Measurements from ENCODE around the gene PBX4. TPM values are rescaled to one million over a fixed set of nuclear protein-coding genes. Genes with fewer than 3 reads are reported as not detected.

Gene PBX4
- total and polyA plus RNA-seq, 2 of the 8 experiments (the other 6 are each of a cell fraction or from before 2014, with no cell fraction given) = 3.4 to 3.8 TPM

- TF ChIP-seq CTBP2 (IDR thresholded peaks at IDR 0.05; ENCODE audit: borderline replicate concordance, insufficient read depth, insufficient read length, low read length) (no peak), TAF1 (IDR thresholded peaks at IDR 0.05; ENCODE audit: low read depth, low read length) (no peak), SP2 (IDR thresholded peaks at IDR 0.05; ENCODE audit: low read length) (no peak), ATF3 (IDR thresholded peaks at IDR 0.05; ENCODE audit: insufficient read depth, low read depth, low read length) (no peak), RNF2 (IDR thresholded peaks at IDR 0.05; ENCODE audit: borderline replicate concordance, low read depth, low read length, missing control alignments, poor library complexity, severe bottlenecking) (no peak), FOSL1 (IDR thresholded peaks at IDR 0.05; ENCODE audit: insufficient read depth, low read depth, low read length) (no peak)
Observed at GRCh38 chr19:19635313-19635702, 16.8 kb upstream of the PBX4 start (continued).
